HG03558 (cell line): Measurements from ENCODE around the gene GLRA1.
"Not testable (repeated sequence)": the region's sequence is repeated elsewhere in the genome, so short reads cannot be mapped to it uniquely, and the experiment has no call there.

ENCODE experiments used
- ATAC-seq: cut with Tn5 transposase; IDR thresholded peaks from one replicate; pipeline ENCODE4 v1.9.1; 2021; ENCODE audit warnings: moderate number of reproducible peaks; ENCODE audit not compliant: unreplicated experiment; ENCODE audit errors: extremely low read depth

GLRA1 gene

GRCh38 chr5:151825445-151825844 is 99.2 kb downstream of the GLRA1 start:
- ATAC-seq: no peak

DNA sequence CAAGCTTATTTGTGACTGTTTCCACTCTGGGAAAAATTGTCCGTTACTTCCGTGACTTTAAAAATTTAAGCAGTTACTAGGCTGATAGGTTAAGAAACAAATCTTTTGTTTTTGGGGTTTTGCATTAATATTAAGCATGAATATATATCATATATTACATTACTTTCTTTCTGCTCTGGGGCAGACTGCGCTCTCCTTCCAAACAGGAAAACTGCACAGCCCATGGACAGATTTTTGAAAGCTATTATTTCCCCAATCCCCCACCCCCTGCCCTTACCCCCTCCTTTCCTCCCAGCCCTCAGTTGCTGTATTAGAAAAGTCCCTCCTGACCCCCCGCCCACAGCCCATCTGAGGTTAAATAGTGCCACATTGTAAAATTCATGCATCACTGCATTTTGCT is 102.5 kb downstream of the GLRA1 start:
- ATAC-seq: no peak

GRCh38 chr5:151820903-151821302 is 103.7 kb downstream of the GLRA1 start:
- no peak for ATAC-seq

DNA sequence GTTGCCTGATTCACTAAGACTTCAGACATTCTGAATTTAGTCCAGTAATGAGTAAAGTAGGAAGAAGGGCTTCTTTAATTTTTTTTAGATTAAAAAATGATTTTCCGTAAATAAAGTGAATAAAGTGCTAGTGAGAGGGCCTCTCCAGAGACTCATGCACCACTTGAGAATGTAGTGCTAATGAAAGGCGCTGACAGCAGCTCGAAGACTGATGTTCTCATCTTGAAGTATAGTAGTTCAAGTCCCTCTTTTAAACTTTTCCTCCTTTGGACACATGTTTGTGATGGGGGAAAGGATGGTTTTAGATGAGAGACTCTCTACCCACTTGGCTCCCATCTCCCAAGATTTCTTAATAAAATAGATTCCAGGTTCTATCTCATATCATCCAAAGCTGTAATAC is 104.4 kb downstream of the GLRA1 start:
- no peak for ATAC-seq

DNA sequence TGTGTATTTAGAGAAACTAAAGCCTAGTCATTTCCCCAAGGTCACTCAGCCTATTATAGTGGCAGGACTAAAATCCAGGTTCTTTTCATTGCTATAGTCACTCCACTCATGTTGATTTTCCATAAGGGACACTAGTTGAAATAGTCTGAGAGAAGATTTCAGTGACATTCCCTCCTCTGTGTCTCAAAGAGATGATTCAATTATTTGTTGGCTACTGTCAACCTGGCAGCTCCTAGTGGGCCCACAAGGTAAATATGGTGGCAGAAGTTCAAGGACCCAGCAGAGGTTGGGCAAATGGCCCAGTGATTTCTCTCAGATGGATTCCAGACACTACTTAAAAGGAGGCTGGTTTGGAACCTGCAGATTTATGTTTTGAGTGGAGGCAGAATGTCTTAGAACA is 104.8 kb downstream of the GLRA1 start:
- ATAC-seq: no peak

DNA sequence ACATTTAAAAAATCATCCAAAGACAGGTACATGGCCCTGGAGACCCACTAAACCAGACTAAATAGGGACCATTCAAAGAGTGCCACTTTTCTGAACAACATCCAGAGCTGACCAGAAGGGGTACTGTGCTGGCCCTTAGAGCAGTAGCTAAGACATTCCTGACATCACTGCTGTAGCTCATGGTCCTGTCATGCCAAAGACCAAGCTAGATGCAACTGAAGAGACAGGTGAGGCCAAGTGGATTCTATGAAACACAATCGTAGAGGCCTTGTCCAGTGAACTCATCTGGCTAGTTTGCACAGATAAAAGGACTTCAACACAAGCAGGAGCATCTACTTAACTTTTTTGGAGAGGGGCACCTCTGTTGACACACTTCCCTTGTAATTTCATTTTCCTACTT is 109.6 kb downstream of the GLRA1 start:
- ATAC-seq: no peak

DNA sequence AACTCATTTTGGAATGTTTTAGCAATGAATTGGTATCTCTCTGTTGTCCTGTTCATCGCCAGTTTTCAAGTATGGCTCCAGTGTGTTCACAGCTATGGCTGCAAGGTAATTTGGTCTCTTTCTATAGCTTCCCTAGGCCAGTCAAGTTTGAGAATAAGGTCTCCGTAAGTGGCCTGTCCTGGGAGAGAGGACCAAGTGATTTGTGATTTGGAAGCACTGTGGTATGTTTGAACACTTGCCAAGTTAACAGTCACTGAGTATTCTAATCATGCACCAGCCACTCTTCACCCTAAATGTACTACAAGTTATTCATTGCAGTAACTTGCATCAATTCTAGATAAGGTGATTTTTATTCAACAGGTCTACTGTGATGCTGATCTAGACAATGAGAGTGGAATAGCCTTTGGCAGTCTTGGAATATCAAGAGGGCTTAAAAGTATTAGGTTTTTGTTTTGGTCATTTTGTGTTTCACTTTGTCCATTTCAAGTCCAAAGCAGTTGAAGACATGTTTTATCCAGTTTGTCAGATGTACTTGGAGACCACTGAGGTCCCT is 111.8 kb downstream of the GLRA1 start:
- ATAC-seq: no peak

DNA sequence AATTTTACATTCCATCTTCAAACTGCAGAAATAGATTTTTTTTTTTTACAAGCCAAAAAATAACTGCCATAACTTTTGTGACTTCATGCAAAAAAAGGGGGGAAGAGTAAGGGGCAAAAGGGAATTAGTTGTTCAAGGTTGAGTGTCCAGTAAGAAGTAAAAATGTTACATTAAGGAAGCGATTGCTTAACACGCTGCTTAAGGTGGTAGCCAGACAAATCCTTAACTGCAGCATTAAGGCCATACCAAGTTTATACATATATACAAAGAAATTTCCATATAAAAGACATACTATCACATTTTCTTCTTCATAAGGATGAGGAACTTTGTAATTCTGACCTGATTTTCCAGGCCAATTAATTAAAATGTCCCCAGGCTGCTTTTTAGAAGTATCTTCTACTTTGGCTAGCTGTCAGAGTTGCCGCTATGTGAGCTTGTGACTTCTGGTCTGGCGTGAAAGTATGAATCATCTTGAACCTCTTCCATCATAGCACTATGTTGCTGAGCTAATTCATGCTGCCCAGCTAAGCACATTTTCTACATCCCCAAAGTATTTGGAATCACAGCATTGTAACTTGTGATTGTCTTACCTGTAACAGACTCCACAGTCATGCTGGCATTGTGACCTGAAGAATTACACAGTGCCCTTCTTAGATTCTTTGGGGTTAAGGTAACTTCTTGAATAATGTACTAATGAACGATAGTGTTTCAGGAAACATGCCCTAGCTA is 112.9 kb downstream of the GLRA1 start:
- no peak for ATAC-seq

GRCh38 chr5:151810897-151811296 is 113.8 kb downstream of the GLRA1 start:
- ATAC-seq: no peak

GRCh38 chr5:151810449-151810848 is 114.2 kb downstream of the GLRA1 start:
- ATAC-seq: no peak

DNA sequence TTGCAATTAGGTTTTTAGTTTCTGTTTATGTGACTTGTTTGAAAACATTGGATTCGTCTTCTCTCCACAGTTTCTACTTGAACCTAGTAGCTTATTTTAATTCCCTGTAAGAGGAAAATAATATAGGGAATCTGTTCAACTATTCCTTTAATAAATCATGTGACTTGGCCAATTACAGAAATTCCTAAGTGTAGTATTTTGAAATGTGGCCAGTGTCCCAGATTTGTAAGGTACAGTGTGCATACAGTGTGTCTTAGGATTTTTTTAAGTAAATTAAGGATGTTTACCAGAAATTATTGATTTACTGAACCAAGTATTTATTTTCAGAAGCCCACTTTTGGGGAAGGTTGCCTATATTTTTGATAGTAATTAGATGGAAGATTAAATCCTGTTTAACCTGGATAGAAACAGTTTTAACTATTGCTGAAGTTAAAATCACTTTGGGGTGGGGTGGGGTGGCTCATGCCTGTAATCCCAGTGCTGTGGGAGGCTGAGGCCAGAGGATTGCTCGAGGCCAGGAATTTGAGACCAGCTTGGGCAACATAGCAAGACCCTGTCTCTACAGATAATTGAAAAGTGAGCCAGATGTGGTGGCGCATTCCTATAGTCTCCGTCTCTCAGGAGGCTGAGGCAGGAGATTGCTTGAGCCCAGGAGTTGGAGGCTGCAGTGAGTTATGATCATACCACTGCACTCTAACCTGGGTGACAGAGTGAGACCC is 116.0 kb downstream of the GLRA1 start:
- no peak for ATAC-seq

- no peak for ATAC-seq
These were observed 119.0 kb downstream of the GLRA1 start for GRCh38 chr5:151805414-151806223.

DNA sequence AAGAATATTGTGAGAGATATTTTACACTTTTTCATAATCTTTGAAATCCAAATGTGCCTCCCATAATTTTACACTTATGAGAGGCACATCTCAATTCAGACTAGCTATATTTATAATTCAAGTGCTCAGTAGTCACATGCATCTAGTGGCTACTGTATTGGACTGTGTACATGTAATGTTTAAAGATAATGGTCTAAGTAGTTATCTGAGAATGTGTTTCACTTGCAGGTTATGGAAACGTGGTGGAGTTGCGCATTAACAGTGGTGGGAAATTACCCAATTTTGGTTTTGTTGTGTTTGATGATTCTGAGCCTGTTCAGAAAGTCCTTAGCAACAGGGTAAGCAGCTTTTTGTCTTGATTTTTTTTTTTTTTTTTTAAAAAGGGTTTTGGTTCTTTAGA is 124.1 kb downstream of the GLRA1 start:
- ATAC-seq: no peak

GRCh38 chr5:151799407-151799806 is 125.2 kb downstream of the GLRA1 start:
- ATAC-seq: no peak

- ATAC-seq: no peak
These were observed 126.0 kb downstream of the GLRA1 start for GRCh38 chr5:151798674-151799073.

DNA sequence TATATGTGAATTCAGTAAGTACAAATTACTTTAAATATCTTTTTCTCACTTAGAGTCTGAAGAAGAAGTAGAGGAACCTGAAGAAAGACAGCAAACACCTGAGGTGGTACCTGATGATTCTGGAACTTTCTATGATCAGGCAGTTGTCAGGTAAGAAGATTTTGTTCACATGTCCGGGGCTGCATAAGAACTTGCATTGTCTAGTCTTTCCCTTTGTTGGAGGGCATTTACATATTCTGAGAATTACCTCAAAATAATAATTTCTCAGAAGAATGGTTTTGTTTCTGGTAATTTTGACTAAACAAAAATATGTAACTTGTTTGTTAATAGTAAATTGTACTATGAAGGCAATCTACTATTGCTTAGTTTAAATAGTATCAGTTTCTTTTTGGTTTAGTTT is 129.2 kb downstream of the GLRA1 start:
- no peak for ATAC-seq

DNA sequence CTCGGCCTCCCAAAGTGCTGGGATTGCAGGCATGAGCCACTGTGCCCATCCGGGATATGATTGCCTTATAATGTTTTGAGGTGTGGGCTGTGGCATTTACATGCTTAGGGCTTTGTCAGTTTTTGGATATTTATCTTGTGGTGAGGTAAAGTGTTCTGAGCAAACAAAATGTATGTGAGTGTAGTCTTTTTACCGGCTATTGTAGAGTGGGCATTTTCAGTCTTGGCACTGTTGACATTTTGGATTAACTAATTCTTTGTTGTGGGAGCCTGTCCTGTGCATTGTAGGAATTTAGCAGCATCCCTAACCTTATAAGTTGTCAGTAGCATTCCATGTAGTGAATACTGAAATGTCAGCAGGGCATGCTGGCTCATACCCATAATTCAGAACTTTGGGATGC is 131.3 kb downstream of the GLRA1 start:
- ATAC-seq: no peak

GRCh38 chr5:151787817-151788216 is 136.8 kb downstream of the GLRA1 start:
- no peak for ATAC-seq

DNA sequence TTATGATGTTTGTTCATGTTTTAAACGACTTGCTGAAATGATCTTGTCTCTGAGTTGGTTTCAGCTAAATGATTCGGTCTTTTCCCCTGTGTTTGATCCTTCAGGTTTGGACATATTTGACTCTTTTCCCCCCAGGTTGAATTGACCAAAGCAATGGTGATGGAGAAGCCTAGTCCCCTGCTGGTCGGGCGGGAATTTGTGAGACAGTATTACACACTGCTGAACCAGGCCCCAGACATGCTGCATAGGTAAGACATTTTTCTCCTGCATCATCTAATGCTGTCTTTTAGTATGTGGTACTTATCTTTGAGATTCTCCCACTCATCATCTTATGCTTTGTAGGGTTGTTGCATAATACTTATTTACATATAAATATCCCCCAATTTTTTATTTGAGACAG is 138.2 kb downstream of the GLRA1 start:
- no peak for ATAC-seq

- ATAC-seq: no peak
These were observed 140.5 kb downstream of the GLRA1 start for GRCh38 chr5:151784141-151784540.

- not testable (repeated sequence) for ATAC-seq
These were observed 141.0 kb downstream of the GLRA1 start for GRCh38 chr5:151783664-151784063.
